Measurements from ENCODE around the gene NAT9.

NAT9 gene

DNA sequence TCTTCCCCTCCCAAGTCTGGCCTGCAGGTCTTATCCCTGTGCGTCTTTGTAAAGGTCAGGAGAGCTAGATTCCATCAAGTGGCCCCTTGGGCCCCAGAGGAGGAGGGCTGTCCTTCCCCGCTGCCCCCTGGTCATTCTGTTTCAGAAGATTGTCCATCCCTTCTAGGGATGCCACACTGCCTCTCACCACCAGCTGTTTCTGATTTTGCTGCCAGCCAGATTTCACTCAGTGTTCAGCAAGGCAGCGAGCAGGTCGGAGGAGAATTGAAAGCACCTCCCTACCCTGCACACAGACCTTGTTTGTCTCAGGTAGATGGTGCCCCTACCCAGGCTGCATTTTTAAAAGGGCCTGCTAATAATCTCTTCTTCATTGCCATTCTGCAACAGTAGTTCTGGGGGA is 21.7 kb upstream of the NAT9 start:
- DNase-seq (ENCODE audit: insufficient read length, low spot score) (no peak), FAIRE-seq (no peak)
- TF ChIP-seq POLR2A (IDR thresholded peaks at IDR 0.05; ENCODE audit: low read depth, low read length) = no peak

DNA sequence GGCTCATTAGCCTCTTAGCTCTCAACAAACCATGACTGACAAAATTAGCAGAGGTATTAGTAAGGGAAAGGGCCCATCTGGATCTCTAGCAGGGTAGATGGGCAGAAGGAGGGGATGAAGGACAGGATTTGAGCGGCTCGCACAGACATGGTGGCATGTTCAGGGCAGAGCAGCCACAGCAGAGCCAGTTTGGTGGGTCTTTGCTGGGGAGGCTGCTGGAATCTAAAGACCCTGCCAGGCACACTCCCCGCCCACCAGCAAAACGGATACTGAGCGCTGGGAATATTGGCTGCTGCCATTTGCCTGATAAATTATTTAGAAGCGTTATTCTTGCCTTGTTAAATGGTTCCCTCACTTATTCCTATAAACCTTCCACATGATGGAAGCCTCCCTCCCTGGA is 20.7 kb upstream of the NAT9 start:
- no peak for TF ChIP-seq POLR2A (IDR thresholded peaks at IDR 0.05; ENCODE audit: low read depth, low read length)
- DNase-seq (ENCODE audit: insufficient read length, low spot score) = no peak
- no peak for FAIRE-seq

DNA sequence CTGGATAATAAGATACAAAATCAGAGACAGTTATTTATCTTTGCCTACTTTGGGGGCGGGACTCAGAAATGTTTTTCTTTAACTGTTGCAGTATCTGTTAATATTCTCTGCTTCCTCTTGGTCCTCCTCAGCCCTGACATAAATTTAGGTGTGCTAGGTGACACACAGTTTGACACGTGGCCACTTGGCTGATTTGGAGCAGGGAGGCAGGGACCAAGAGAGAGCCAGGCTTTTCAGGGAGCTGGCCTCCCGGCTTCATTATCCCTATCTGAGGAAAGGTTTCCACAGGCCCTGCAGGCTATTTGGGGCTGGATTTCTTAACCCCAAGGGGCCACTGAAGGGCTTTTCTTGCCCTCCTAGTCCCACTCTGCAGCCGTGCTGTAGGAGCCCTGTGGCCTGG is 20.1 kb upstream of the NAT9 start:
- TF ChIP-seq POLR2A (IDR thresholded peaks at IDR 0.05; ENCODE audit: low read depth, low read length) = no peak
- no peak for FAIRE-seq

DNA sequence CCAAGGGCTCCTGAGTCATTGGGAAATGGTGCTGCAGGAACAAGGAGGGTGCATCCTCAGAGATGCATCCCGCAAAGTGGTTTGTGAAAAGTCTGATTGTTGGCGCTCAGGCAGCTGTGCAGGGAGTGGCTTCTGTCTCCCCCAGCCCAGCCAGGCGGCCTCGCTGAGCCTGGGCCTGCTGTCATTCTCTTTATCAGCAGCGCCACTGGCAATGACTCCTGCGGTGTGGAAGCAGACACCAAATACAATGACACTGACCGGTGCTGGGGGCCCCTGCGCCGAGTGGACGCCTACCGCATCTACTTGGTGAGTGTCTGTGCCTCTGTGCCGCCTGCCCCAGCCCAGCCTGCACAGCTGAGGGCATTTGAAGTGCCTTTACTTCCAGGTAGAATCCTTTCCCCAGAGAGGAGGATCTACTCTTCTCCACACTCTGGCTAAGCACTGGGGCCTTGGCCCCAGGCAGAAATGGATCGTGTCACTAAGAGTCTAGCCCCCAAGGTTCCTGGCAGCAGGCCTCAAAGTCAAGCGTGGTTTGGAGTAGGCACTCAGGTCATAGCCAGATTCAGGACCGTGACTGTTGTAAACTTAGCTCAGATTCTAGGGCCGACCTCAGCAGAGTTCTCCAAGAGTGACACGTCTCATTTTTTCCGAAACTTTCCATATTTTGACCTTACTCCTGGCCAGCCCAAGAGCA is 19.3 kb upstream of the NAT9 start:
- no peak for TF ChIP-seq POLR2A (IDR thresholded peaks at IDR 0.05; ENCODE audit: low read depth, low read length)
- no peak for FAIRE-seq
- DNase-seq (ENCODE audit: insufficient read length, low spot score) = no peak

More for the DNA sequence above, 20.1 kb upstream of the NAT9 start:
- no peak for DNase-seq (ENCODE audit: insufficient read length, low spot score)

DNA sequence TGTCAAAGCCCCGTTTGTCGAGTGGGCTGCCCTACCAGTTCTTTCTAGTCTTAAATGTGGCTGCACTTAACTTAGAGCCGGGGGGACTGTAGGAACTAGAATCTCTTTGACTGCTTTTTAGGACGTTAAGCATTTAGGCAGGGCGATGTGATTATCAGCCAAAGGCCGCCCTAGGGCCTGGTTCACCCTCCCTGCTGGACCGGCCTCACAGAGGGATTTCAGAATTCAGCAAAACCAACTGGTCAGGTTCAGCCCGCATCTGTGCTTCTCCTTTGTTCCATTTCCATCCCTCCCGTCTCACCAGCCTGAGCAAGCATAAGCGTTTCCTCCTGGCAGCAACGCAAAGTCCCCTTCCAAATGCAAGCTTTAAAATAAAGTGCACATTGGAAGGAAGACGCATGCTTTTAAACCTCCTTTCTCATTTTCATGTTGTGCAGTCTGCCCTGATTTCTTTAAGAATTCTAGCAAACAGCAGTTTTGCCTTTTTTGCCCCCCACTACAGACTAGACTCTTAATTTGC is 16.5 kb upstream of the NAT9 start:
- FAIRE-seq (no peak), DNase-seq (ENCODE audit: insufficient read length, low spot score) (no peak)
- no peak for TF ChIP-seq POLR2A (IDR thresholded peaks at IDR 0.05; ENCODE audit: low read depth, low read length)

DNA sequence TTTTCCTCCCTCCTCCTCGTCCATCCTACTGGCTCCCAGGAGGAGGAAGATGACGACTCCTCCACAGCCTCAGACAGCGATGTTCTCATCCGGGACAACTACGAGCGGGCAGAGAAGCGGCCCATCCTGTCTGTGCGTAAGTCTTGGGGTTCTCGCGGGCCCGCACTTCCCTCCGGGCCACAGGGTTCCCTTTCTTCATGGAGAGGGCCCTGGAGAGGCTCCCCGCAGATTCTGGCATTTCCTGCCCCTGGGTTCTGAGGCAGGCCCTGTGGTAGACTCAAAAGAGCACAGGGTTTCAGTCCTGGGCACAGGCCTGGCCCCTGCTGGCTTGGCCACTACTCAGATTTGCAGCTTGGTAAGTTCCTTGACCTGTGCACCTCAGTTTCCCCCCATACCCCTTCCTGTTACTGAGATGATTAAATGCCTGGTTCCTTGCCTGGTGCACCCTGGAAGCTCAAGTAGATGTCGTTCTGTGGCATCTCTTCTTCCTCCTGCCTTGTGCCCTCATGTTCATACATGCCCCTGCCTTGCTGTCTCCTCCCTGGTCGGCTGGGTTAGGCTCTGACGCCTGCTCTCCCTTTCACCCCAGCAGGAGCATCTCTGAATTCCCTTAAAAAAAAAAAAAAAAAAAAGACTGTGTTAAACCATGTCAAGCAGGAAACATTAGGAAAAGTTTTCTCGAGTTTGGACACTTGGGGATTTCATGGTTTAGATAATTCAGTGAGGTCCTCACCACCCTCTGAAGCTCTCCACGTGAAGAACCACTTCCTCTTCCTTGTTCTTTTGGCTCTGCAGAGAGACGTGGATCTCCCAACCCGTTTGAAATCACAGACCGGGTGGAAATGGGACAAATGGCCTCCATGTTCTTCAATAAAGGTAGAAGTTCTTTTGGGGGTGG is 14.3 kb upstream of the NAT9 start:
- no peak for TF ChIP-seq POLR2A (IDR thresholded peaks at IDR 0.05; ENCODE audit: low read depth, low read length)
- no peak for DNase-seq (ENCODE audit: insufficient read length, low spot score)
- FAIRE-seq = no peak

DNA sequence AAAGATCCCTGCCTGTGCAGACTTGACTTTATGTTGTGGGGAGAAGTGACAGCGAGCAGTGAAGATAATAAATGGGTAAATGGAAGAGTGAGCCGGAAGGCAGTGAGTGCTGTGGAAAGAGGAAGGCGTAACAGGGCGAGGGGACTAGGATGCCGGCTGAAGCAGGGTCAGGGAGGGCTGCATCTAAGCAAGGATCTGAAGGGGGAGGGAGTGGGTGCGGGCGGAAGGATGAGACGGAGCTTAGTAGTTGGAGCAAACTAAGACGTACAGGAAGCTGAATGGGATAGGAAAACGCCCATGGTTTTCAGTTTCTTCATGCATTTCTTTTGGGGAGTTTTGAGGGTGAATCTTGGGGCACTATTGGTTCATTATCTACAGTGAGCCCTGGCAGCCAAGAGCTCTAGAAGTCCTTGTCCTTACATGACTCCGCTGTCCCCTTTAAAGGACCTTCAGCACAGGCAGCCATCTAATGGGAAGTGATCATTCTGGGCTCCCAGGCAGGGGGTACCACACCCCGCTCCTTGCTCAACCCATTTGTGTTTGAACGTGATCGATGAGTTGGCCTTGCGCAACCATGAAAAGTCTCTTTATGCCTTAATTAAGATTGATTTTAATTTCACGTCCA is 10.4 kb upstream of the NAT9 start:
- FAIRE-seq = no peak
- DNase-seq (ENCODE audit: insufficient read length, low spot score) = no peak

DNA sequence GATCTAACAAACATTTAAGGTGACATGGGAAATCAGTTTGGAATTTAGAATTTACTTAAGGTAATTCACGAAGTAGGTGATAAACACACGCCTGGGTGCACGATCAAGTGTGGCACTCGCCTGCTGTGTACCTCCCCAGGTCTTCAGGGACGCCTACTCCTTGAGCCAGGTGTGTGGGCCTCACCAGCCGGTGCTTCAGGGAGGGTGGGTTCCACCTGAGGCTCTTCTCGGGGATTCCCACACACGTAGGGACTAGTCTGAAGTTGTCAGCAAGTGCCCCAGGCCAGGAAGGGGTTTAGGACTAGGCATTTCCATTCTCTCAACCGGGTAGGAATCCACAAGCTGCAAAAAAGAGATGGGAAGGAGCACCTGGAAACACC is 9.8 kb upstream of the NAT9 start:
- FAIRE-seq = no peak
- no peak for DNase-seq (ENCODE audit: insufficient read length, low spot score)
- TF ChIP-seq POLR2A (IDR thresholded peaks at IDR 0.05; ENCODE audit: low read depth, low read length) = no peak

More for the DNA sequence above, 10.4 kb upstream of the NAT9 start:
- TF ChIP-seq POLR2A (IDR thresholded peaks at IDR 0.05; ENCODE audit: low read depth, low read length) = no peak

DNA sequence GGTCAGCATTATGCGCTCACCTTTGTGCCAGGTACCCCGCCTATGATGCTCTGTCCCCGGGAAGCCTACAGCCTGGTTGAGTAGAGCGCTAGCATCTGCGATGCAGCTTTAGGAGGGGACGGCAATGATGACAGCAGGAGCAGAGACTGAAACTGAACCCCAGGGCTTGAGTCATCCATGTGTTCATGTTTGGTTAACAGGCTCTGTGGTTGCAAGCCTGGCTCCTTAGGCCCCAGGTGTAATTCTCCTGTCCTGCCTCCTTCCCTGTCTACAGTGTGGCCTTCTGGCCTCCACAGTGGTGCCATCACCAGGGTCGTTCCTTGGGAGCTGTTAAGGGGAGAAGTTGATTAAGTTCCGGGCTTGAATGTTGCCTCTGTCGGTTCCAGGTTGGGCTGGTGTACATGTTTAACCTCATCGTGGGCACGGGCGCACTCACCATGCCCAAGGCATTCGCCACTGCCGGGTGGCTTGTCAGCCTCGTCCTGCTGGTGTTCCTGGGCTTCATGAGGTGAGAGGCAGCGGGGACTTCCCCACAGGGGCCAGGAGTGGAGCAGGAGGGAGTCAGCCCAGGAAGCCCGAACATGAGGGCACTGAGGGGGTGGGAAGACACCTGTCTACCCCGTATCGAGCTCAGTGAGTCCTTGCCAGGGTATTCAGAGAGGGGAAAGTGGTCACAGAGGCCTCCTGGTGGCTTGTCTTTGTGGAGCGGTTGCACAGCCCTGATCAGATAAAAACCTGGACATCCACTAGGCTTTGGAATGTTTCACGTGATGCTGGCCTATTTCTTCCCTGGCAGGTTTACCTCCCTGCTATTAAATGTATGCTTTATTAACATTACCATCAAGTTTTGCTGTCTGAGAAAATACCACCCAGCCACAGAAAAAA is 9.2 kb upstream of the NAT9 start:
- TF ChIP-seq POLR2A (IDR thresholded peaks at IDR 0.05; ENCODE audit: low read depth, low read length) = no peak
- DNase-seq (ENCODE audit: insufficient read length, low spot score) = no peak
- no peak for FAIRE-seq

DNA sequence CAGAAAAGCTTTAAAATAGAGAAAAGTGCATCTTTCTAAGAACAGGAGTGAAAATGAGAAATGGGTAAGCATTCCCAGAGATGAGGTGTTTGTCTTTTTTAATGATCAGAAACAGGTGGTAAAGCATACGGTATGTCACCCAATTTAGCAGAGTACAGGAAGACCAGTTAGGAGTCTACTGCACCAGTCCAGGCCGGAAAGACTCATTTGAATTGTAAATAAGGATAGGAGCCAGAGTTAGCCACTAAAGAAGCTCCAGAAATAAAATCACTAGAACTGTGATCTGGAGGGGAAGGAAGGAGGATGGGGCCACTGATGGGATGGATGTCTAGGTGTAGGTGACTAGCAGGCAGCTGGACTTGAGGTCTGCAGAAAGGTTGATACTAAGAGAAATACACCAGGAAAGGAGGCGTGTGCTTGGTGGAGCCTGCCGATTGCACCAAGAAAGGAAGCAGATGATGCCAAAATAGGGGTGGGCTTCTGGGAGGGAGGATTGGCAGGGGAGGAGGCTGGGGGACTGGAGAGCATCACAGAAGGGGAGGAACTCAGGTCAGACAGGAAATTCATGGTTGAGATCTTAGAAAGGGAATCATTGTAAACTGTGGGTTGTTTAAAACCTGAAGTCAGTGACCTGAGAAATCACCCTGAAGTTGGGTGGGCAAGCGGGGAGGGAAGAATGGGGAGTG is 8.1 kb upstream of the NAT9 start:
- no peak for DNase-seq (ENCODE audit: insufficient read length, low spot score)
- no peak for FAIRE-seq
- TF ChIP-seq POLR2A (IDR thresholded peaks at IDR 0.05; ENCODE audit: low read depth, low read length) = no peak

DNA sequence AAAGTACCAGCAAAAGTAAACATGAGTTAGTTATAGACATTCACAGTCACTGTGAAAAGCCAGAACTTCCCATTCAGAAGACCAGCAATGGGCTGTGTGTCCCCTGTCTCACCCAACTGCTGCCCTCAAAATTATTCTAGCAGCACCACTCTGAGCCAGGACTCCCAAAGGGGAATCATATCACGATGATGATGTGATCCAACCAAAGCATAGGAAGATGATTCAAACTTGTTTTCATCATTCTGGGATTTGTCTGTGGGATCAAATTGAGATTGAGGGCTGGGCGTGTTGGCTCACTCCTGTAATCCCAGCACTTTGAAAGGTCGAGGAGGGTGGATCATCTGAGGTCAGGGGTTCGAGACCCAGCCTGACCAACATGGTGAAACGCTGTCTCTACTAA is 6.4 kb upstream of the NAT9 start:
- DNase-seq (ENCODE audit: insufficient read length, low spot score) (no peak), FAIRE-seq (no peak)
- TF ChIP-seq POLR2A (IDR thresholded peaks at IDR 0.05; ENCODE audit: low read depth, low read length) = no peak

DNA sequence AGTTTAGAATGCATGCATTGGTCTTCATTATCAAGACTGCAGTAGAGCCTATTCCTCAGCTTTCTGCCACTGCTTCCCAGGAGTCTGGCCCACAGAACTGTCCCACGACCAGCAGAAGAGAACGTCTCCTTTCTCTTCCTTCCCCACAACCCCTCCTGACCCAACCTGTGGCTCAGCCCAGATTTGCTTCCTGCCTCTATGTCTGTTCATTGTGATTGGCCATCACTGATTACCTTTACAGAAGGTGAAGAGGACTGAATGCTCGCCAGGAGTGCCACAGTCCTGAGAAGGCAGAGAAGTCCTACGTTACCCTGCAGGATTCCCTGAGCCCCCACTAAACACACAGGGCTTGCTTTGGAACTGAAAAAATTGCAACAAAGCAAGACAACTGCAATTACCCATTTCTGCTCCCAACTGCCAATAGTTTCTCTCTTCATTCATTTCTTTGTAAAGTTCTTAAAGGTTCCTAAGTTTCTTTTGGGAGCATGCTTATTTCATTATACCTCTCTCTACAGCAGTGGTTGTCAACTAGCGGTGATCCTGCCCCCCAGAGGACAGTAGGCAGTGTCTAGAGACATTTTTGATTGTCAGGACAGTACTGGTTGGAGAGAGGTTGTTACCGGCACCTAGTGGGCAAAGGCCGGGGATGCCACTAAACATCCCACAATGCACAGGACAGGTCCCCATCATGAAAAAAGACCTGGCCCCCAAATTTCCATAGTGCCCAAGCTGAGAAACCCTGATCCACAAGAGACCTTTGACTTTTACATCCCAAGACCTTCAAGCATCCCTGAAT is 4.5 kb upstream of the NAT9 start:
- FAIRE-seq (no peak), DNase-seq (ENCODE audit: insufficient read length, low spot score) (no peak)
- no peak for TF ChIP-seq POLR2A (IDR thresholded peaks at IDR 0.05; ENCODE audit: low read depth, low read length)
